ENCODE results near the gene PRKG1.
"Not testable (repeated sequence)": the region's sequence is repeated elsewhere in the genome, so short reads cannot be mapped to it uniquely, and the experiment has no call there.

Gene PRKG1

GRCh38 chr10:51532044-51532443 lies 457.8 kb downstream of the PRKG1 start:
- H3K9me3 ChIP-seq (ENCODE audit: control insufficient read depth, low read length) = no peaks in the 10 kb centered on the region
- no peak overlapping the region for H3K9ac ChIP-seq (ENCODE audit: low read length)
- no peaks in the 10 kb centered on the region for H3K27me3 ChIP-seq (replicated peaks; ENCODE audit: control insufficient read depth, insufficient read depth, low read length)
- H3K4me3 ChIP-seq (ENCODE audit: low read length) = no peak overlapping the region
- no peaks in the 10 kb centered on the region for H3K36me3 ChIP-seq (ENCODE audit: control insufficient read depth, insufficient read depth, low read length, severe bottlenecking)
- no peak for DNase-seq (ENCODE audit: low read depth)
- peaks cover 27% of the 10 kb centered on the region for H3K4me1 ChIP-seq (ENCODE audit: control insufficient read depth, insufficient read depth, low read length)

DNA sequence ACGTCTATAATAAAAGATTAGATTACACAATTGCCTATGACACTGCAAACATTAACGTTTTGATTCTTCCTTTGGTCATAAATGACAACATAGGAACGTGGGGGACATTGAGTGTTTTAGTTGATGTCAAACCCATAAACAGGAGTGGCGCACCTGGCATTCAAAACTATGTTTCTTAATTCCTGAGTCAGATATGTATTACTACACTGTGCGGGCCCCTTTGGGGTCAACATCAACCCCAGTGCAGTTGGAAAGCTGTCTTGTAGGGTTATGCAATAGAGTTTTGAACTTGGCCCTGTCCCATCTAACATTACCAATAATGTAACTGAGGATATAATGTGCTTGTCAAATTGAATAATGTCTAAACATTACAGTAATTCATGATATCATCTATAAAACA lies 468.6 kb downstream of the PRKG1 start:
- Histone ChIP-seq H3K4me1 (ENCODE audit: control insufficient read depth, insufficient read depth, low read length) (peaks cover 6% of the 10 kb centered on the region), H3K36me3 (ENCODE audit: control insufficient read depth, insufficient read depth, low read length, severe bottlenecking) (no peaks in the 10 kb centered on the region), H3K27me3 (replicated peaks; ENCODE audit: control insufficient read depth, insufficient read depth, low read length) (no peaks in the 10 kb centered on the region), H3K4me3 (ENCODE audit: low read length) (no peak overlapping the region), H3K9ac (ENCODE audit: low read length) (no peak overlapping the region), H3K9me3 (ENCODE audit: control insufficient read depth, low read length) (no peaks in the 10 kb centered on the region)
- DNase-seq (ENCODE audit: low read depth) = peak; percentile 15

DNA sequence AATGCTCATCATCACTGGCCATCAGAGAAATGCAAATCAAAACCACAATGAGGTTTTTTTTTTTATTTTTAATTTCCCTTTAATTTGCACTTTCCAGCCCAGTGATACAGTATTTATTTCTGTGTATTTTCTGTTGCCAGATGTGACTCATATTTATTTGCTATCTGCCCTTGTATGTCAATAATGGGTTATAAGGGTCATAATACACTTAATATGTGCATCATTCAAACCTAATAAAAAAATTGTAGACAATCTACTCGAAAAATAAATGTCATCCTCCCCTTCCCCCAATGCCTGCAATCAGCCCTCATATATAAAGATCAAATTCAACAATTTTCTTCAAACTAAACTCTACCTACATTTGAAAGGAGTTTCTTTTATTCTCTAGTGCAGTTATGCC lies 470.6 kb downstream of the PRKG1 start:
- no peak overlapping the region for H3K9ac ChIP-seq (ENCODE audit: low read length)
- H3K4me3 ChIP-seq (ENCODE audit: low read length) = no peak overlapping the region
- no peaks in the 10 kb centered on the region for H3K36me3 ChIP-seq (ENCODE audit: control insufficient read depth, insufficient read depth, low read length, severe bottlenecking)
- H3K27me3 ChIP-seq (replicated peaks; ENCODE audit: control insufficient read depth, insufficient read depth, low read length) = no peaks in the 10 kb centered on the region
- peaks cover 15% of the 10 kb centered on the region for H3K4me1 ChIP-seq (ENCODE audit: control insufficient read depth, insufficient read depth, low read length)
- no peaks in the 10 kb centered on the region for H3K9me3 ChIP-seq (ENCODE audit: control insufficient read depth, low read length)
- no peak for DNase-seq (ENCODE audit: low read depth)

DNA sequence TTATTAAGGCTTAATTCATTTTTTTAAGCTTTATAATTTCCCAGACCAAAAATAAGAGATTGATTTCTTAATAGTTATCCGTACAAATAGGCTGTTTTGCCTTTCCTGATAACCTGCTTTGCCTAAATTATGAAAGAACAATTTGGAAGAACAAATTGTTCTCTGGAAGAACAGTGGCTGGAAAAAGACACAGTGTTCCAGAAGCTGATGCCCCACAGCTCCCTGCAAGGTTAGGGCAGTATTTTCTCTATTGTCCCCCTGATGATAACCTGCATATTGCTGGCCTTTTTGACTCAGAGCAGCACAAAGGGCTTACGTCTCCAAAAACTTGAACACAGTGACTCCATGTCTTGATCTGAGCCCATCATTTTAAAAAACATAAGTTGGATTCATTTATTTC lies 473.7 kb downstream of the PRKG1 start:
- Histone ChIP-seq H3K9ac (ENCODE audit: low read length) (no peak overlapping the region), H3K36me3 (ENCODE audit: control insufficient read depth, insufficient read depth, low read length, severe bottlenecking) (no peaks in the 10 kb centered on the region), H3K4me3 (ENCODE audit: low read length) (no peak overlapping the region), H3K9me3 (ENCODE audit: control insufficient read depth, low read length) (no peaks in the 10 kb centered on the region), H3K4me1 (ENCODE audit: control insufficient read depth, insufficient read depth, low read length) (peaks cover 13% of the 10 kb centered on the region), H3K27me3 (replicated peaks; ENCODE audit: control insufficient read depth, insufficient read depth, low read length) (no peaks in the 10 kb centered on the region)
- DNase-seq (ENCODE audit: low read depth) = no peak

GRCh38 chr10:51552879-51553278 lies 478.6 kb downstream of the PRKG1 start:
- Histone ChIP-seq H3K27me3 (replicated peaks; ENCODE audit: control insufficient read depth, insufficient read depth, low read length) (no peaks in the 10 kb centered on the region), H3K4me1 (ENCODE audit: control insufficient read depth, insufficient read depth, low read length) (peaks cover 12% of the 10 kb centered on the region), H3K9ac (ENCODE audit: low read length) (no peak overlapping the region), H3K4me3 (ENCODE audit: low read length) (no peak overlapping the region), H3K36me3 (ENCODE audit: control insufficient read depth, insufficient read depth, low read length, severe bottlenecking) (no peaks in the 10 kb centered on the region), H3K9me3 (ENCODE audit: control insufficient read depth, low read length) (no peaks in the 10 kb centered on the region)
- no peak for DNase-seq (ENCODE audit: low read depth)

- no peaks in the 10 kb centered on the region for H3K27me3 ChIP-seq (replicated peaks; ENCODE audit: control insufficient read depth, insufficient read depth, low read length)
Measured at GRCh38 chr10:51564896-51565510, 490.7 kb downstream of the PRKG1 start.

DNA sequence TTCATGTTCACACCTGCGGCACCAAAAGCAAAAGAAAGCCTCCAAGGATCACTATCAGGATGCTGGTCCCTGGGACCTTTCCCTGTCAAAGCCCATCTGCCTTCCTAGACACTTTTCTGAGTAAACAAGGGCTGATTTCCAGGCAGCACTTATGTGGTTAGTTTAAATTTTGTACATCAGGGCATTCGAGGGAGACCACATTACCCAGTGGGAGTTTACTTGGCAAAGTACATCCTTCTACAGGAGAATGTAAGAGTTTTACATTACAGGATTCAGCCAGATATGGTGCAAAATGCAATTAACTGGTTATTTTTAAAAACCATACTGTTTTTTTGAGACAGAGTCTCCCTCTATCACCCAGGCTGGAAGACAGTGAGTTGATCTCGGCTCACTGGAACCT lies 493.0 kb downstream of the PRKG1 start:
- H3K4me1 ChIP-seq (ENCODE audit: control insufficient read depth, insufficient read depth, low read length) = peaks cover 9% of the 10 kb centered on the region
- H3K9me3 ChIP-seq (ENCODE audit: control insufficient read depth, low read length) = no peaks in the 10 kb centered on the region
- no peak overlapping the region for H3K4me3 ChIP-seq (ENCODE audit: low read length)
- DNase-seq (ENCODE audit: low read depth) = peak; percentile 21
- H3K27me3 ChIP-seq (replicated peaks; ENCODE audit: control insufficient read depth, insufficient read depth, low read length) = no peaks in the 10 kb centered on the region
- no peaks in the 10 kb centered on the region for H3K36me3 ChIP-seq (ENCODE audit: control insufficient read depth, insufficient read depth, low read length, severe bottlenecking)
- no peak overlapping the region for H3K9ac ChIP-seq (ENCODE audit: low read length)

More at GRCh38 chr10:51564896-51565510, 490.7 kb downstream of the PRKG1 start:
- H3K4me1 ChIP-seq (ENCODE audit: control insufficient read depth, insufficient read depth, low read length) = peaks cover 9% of the 10 kb centered on the region
- no peaks in the 10 kb centered on the region for H3K9me3 ChIP-seq (ENCODE audit: control insufficient read depth, low read length)
- no peak overlapping the region for H3K4me3 ChIP-seq (ENCODE audit: low read length)
- no peak overlapping the region for H3K9ac ChIP-seq (ENCODE audit: low read length)
- DNase-seq (ENCODE audit: low read depth) = no peak
- no peaks in the 10 kb centered on the region for H3K36me3 ChIP-seq (ENCODE audit: control insufficient read depth, insufficient read depth, low read length, severe bottlenecking)

- no peak for DNase-seq (ENCODE audit: low read depth)
- Histone ChIP-seq H3K4me3 (ENCODE audit: low read length) (no peak overlapping the region), H3K9me3 (ENCODE audit: control insufficient read depth, low read length) (no peaks in the 10 kb centered on the region), H3K36me3 (ENCODE audit: control insufficient read depth, insufficient read depth, low read length, severe bottlenecking) (no peaks in the 10 kb centered on the region), H3K9ac (ENCODE audit: low read length) (no peak overlapping the region), H3K27me3 (replicated peaks; ENCODE audit: control insufficient read depth, insufficient read depth, low read length) (no peaks in the 10 kb centered on the region), H3K4me1 (ENCODE audit: control insufficient read depth, insufficient read depth, low read length) (peaks cover 12% of the 10 kb centered on the region)
Measured at GRCh38 chr10:51569467-51569866, 495.2 kb downstream of the PRKG1 start.

DNA sequence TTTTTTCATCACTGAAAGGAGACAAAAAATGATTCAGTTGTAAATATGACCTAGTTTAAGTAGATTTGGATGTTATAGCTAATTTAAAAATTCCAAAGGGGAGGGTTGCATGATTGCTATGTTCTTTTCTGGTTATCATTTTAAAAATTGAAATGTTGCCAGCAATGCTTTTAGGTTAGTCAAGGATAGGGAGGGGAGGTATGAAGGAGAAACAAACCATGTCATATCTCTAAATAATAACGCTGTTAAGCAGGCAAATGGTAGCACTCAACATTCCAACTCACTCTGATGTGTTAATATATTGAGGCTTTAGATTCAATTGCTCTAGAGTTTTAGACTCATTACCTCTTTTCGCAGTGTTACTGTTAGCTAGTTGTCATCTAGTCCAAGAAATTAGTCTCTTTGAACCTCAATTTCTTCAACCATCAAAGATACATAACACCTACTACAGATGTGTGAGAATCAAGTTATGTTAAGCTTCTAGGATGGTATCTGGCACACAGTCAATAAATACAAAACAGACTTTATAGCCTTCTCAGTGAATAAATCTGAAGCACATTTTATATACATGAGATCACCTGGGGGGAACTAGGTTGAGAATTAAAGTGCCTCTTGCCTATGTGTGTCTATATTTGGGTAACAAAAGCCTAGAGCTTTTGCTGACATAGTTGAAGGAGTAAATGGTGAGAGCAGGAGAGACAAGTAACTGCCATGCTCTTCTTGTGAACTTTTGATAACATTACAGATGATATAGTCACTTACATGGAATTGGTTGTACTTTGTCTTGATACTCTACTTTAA lies 500.2 kb downstream of the PRKG1 start:
- H3K9me3 ChIP-seq (ENCODE audit: control insufficient read depth, low read length) = no peaks in the 10 kb centered on the region
- H3K4me3 ChIP-seq (ENCODE audit: low read length) = no peak overlapping the region
- no peaks in the 10 kb centered on the region for H3K27me3 ChIP-seq (replicated peaks; ENCODE audit: control insufficient read depth, insufficient read depth, low read length)
- peaks cover 3% of the 10 kb centered on the region for H3K4me1 ChIP-seq (ENCODE audit: control insufficient read depth, insufficient read depth, low read length)
- H3K36me3 ChIP-seq (ENCODE audit: control insufficient read depth, insufficient read depth, low read length, severe bottlenecking) = no peaks in the 10 kb centered on the region
- peak; percentile 14 for DNase-seq (ENCODE audit: low read depth)
- no peak overlapping the region for H3K9ac ChIP-seq (ENCODE audit: low read length)

DNA sequence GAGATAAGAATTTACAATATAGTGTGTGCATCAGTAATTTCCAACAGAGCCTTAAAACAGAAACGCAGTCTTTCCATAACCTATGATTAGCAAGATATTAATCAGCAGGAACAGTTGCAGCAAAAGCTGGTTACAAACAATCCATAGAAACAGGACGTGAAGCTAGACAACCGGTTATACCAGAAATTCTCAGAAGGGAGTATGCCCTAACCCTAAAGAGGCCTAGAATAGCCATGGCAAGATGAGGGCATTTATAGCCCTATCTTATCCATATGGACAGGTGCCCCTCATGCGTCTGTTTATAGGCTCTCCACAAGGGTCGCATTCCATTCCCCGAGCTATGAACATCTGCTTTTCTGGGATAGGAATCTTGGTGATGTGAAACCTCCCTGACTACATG lies 506.9 kb downstream of the PRKG1 start:
- not testable (repeated sequence) for H3K4me3 ChIP-seq (ENCODE audit: low read length); DNase-seq (ENCODE audit: low read depth); H3K4me1 ChIP-seq (ENCODE audit: control insufficient read depth, insufficient read depth, low read length); H3K36me3 ChIP-seq (ENCODE audit: control insufficient read depth, insufficient read depth, low read length, severe bottlenecking); H3K27me3 ChIP-seq (replicated peaks; ENCODE audit: control insufficient read depth, insufficient read depth, low read length); H3K9me3 ChIP-seq (ENCODE audit: control insufficient read depth, low read length); H3K9ac ChIP-seq (ENCODE audit: low read length)

GRCh38 chr10:51583976-51584375 lies 509.7 kb downstream of the PRKG1 start:
- no peaks in the 10 kb centered on the region for H3K4me1 ChIP-seq (ENCODE audit: control insufficient read depth, insufficient read depth, low read length)
- H3K9ac ChIP-seq (ENCODE audit: low read length) = no peak overlapping the region
- H3K27me3 ChIP-seq (replicated peaks; ENCODE audit: control insufficient read depth, insufficient read depth, low read length) = no peaks in the 10 kb centered on the region
- DNase-seq (ENCODE audit: low read depth) = no peak
- no peak overlapping the region for H3K4me3 ChIP-seq (ENCODE audit: low read length)
- no peaks in the 10 kb centered on the region for H3K9me3 ChIP-seq (ENCODE audit: control insufficient read depth, low read length)
- H3K36me3 ChIP-seq (ENCODE audit: control insufficient read depth, insufficient read depth, low read length, severe bottlenecking) = no peaks in the 10 kb centered on the region

Measured in adipocyte (in vitro differentiated cells).